Measurements from ENCODE around the gene SLC9A8. TPM values are rescaled to one million over a fixed set of nuclear protein-coding genes. Genes with fewer than 3 reads are reported as not detected.

The SLC9A8 gene
- total and polyA plus RNA-seq, 2 of the 8 experiments (the other 6 are each of a cell fraction or from before 2014, with no cell fraction given): 3.2 to 6.2 TPM

DNA sequence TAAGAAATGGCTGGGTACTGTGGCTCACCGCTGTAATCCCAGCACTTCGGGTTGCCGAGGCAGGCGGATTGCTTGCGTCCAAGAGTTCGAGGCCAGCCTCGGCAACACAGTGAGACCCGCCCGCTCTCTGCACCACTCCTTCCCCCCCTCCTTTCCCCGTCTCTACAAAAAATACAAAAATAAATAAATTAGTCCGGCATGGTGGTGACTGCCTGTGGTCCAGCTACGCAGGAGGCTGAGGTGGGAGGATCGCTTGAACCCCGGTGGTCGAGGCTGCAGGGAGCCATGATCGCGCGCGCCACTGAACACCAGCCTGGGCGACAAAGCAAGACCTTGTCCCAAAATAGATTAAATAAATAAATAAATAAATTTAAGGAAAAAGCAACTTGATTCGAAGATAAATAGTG, 123.1 kb downstream of the SLC9A8 start (continued):
- TF ChIP-seq, protein P1, sequence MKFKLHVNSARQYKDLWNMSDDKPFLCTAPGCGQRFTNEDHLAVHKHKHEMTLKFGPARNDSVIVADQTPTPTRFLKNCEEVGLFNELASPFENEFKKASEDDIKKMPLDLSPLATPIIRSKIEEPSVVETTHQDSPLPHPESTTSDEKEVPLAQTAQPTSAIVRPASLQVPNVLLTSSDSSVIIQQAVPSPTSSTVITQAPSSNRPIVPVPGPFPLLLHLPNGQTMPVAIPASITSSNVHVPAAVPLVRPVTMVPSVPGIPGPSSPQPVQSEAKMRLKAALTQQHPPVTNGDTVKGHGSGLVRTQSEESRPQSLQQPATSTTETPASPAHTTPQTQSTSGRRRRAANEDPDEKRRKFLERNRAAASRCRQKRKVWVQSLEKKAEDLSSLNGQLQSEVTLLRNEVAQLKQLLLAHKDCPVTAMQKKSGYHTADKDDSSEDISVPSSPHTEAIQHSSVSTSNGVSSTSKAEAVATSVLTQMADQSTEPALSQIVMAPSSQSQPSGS (IDR thresholded peaks at IDR 0.05; ENCODE audit: low read length): no peak
- TF ChIP-seq SIX5 (IDR thresholded peaks at IDR 0.05; ENCODE audit: low read depth, low read length): no peak
- no peak for TF ChIP-seq RFX5 (IDR thresholded peaks at IDR 0.05; ENCODE audit: borderline replicate concordance, low read depth, low read length)

Measured in H1 (cell line).